ENCODE results near the gene NCOA7.

NCOA7 gene

GRCh38 chr6:125855783-125856182 is 65.0 kb downstream of the NCOA7 start:
- FAIRE-seq (no peak), DNase-seq (ENCODE audit: insufficient read length, low spot score) (no peak)
- TF ChIP-seq TAF1 (IDR thresholded peaks at IDR 0.05; ENCODE audit: low read depth, low read length) (no peak), POLR2A (IDR thresholded peaks at IDR 0.05; ENCODE audit: low read depth, low read length) (no peak), POU2F2 (IDR thresholded peaks at IDR 0.05; ENCODE audit: low read depth, low read length) (no peak), SPI1 (IDR thresholded peaks at IDR 0.05; ENCODE audit: low read depth, low read length) (no peak), POLR2AphosphoS5 (IDR thresholded peaks at IDR 0.05; ENCODE audit: low read depth, low read length) (no peak), PAX5 (IDR thresholded peaks at IDR 0.05; ENCODE audit: insufficient read depth, low read length, severe bottlenecking) (no peak)

- no peak for FAIRE-seq
- TF ChIP-seq POLR2AphosphoS5 (IDR thresholded peaks at IDR 0.05; ENCODE audit: low read depth, low read length) = no peak
- no peak for TF ChIP-seq SPI1 (IDR thresholded peaks at IDR 0.05; ENCODE audit: low read depth, low read length)
- no peak for TF ChIP-seq POU2F2 (IDR thresholded peaks at IDR 0.05; ENCODE audit: low read depth, low read length)
- no peak for TF ChIP-seq POLR2A (IDR thresholded peaks at IDR 0.05; ENCODE audit: low read depth, low read length)
- no peak for TF ChIP-seq TAF1 (IDR thresholded peaks at IDR 0.05; ENCODE audit: low read depth, low read length)
Measured at GRCh38 chr6:125857846-125858245, 67.1 kb downstream of the NCOA7 start.

GRCh38 chr6:125858427-125859320 is 67.9 kb downstream of the NCOA7 start:
- TF ChIP-seq TAF1 (IDR thresholded peaks at IDR 0.05; ENCODE audit: low read depth, low read length) = no peak
- no peak for TF ChIP-seq POLR2A (IDR thresholded peaks at IDR 0.05; ENCODE audit: low read depth, low read length)
- TF ChIP-seq SPI1 (IDR thresholded peaks at IDR 0.05; ENCODE audit: low read depth, low read length) = no peak
- TF ChIP-seq POU2F2 (IDR thresholded peaks at IDR 0.05; ENCODE audit: low read depth, low read length) = no peak
- TF ChIP-seq POLR2AphosphoS5 (IDR thresholded peaks at IDR 0.05; ENCODE audit: low read depth, low read length) = no peak
- no peak for TF ChIP-seq PAX5 (IDR thresholded peaks at IDR 0.05; ENCODE audit: insufficient read depth, low read length, severe bottlenecking)
- DNase-seq (ENCODE audit: insufficient read length, low spot score) (peak; percentile 10), FAIRE-seq (peak; percentile 72)

More at GRCh38 chr6:125857846-125858245, 67.1 kb downstream of the NCOA7 start:
- DNase-seq (ENCODE audit: insufficient read length, low spot score) = no peak

- DNase-seq (ENCODE audit: insufficient read length, low spot score) = no peak
- TF ChIP-seq SPI1 (IDR thresholded peaks at IDR 0.05; ENCODE audit: low read depth, low read length) (no peak), TAF1 (IDR thresholded peaks at IDR 0.05; ENCODE audit: low read depth, low read length) (no peak), POLR2A (IDR thresholded peaks at IDR 0.05; ENCODE audit: low read depth, low read length) (no peak), POLR2AphosphoS5 (IDR thresholded peaks at IDR 0.05; ENCODE audit: low read depth, low read length) (no peak), PAX5 (IDR thresholded peaks at IDR 0.05; ENCODE audit: insufficient read depth, low read length, severe bottlenecking) (no peak), POU2F2 (IDR thresholded peaks at IDR 0.05; ENCODE audit: low read depth, low read length) (no peak)
- FAIRE-seq = no peak
Measured at GRCh38 chr6:125859727-125860126, 69.0 kb downstream of the NCOA7 start.

GRCh38 chr6:125863023-125863422 is 72.3 kb downstream of the NCOA7 start:
- no peak for DNase-seq (ENCODE audit: insufficient read length, low spot score)
- FAIRE-seq = no peak
- TF ChIP-seq POU2F2 (IDR thresholded peaks at IDR 0.05; ENCODE audit: low read depth, low read length) (no peak), TAF1 (IDR thresholded peaks at IDR 0.05; ENCODE audit: low read depth, low read length) (no peak), SPI1 (IDR thresholded peaks at IDR 0.05; ENCODE audit: low read depth, low read length) (no peak), POLR2AphosphoS5 (IDR thresholded peaks at IDR 0.05; ENCODE audit: low read depth, low read length) (no peak), PAX5 (IDR thresholded peaks at IDR 0.05; ENCODE audit: insufficient read depth, low read length, severe bottlenecking) (no peak), POLR2A (IDR thresholded peaks at IDR 0.05; ENCODE audit: low read depth, low read length) (no peak)

- FAIRE-seq = peak; percentile 43
- DNase-seq (ENCODE audit: insufficient read length, low spot score) = no peak
- TF ChIP-seq POLR2A (IDR thresholded peaks at IDR 0.05; ENCODE audit: low read depth, low read length) = no peak
- no peak for TF ChIP-seq POU2F2 (IDR thresholded peaks at IDR 0.05; ENCODE audit: low read depth, low read length)
- no peak for TF ChIP-seq POLR2AphosphoS5 (IDR thresholded peaks at IDR 0.05; ENCODE audit: low read depth, low read length)
- TF ChIP-seq TAF1 (IDR thresholded peaks at IDR 0.05; ENCODE audit: low read depth, low read length) = no peak
- no peak for TF ChIP-seq PAX5 (IDR thresholded peaks at IDR 0.05; ENCODE audit: insufficient read depth, low read length, severe bottlenecking)
Measured at GRCh38 chr6:125865015-125865414, 74.3 kb downstream of the NCOA7 start.

- FAIRE-seq (no peak), DNase-seq (ENCODE audit: insufficient read length, low spot score) (no peak)
- TF ChIP-seq POLR2AphosphoS5 (IDR thresholded peaks at IDR 0.05; ENCODE audit: low read depth, low read length) (no peak), SPI1 (IDR thresholded peaks at IDR 0.05; ENCODE audit: low read depth, low read length) (no peak), POLR2A (IDR thresholded peaks at IDR 0.05; ENCODE audit: low read depth, low read length) (no peak), POU2F2 (IDR thresholded peaks at IDR 0.05; ENCODE audit: low read depth, low read length) (no peak), PAX5 (IDR thresholded peaks at IDR 0.05; ENCODE audit: insufficient read depth, low read length, severe bottlenecking) (no peak), TAF1 (IDR thresholded peaks at IDR 0.05; ENCODE audit: low read depth, low read length) (no peak)
Measured at GRCh38 chr6:125866433-125866832, 75.7 kb downstream of the NCOA7 start.

- no peak for FAIRE-seq
- TF ChIP-seq POLR2A (IDR thresholded peaks at IDR 0.05; ENCODE audit: low read depth, low read length) (no peak), PAX5 (IDR thresholded peaks at IDR 0.05; ENCODE audit: insufficient read depth, low read length, severe bottlenecking) (no peak), SPI1 (IDR thresholded peaks at IDR 0.05; ENCODE audit: low read depth, low read length) (no peak), POU2F2 (IDR thresholded peaks at IDR 0.05; ENCODE audit: low read depth, low read length) (no peak), POLR2AphosphoS5 (IDR thresholded peaks at IDR 0.05; ENCODE audit: low read depth, low read length) (no peak), TAF1 (IDR thresholded peaks at IDR 0.05; ENCODE audit: low read depth, low read length) (no peak)
- DNase-seq (ENCODE audit: insufficient read length, low spot score) = no peak
Measured at GRCh38 chr6:125867483-125867942, 76.8 kb downstream of the NCOA7 start.

GRCh38 chr6:125868252-125868651 is 77.5 kb downstream of the NCOA7 start:
- DNase-seq (ENCODE audit: insufficient read length, low spot score) (no peak), FAIRE-seq (no peak)
- no peak for TF ChIP-seq SPI1 (IDR thresholded peaks at IDR 0.05; ENCODE audit: low read depth, low read length)
- no peak for TF ChIP-seq PAX5 (IDR thresholded peaks at IDR 0.05; ENCODE audit: insufficient read depth, low read length, severe bottlenecking)
- no peak for TF ChIP-seq POLR2A (IDR thresholded peaks at IDR 0.05; ENCODE audit: low read depth, low read length)
- no peak for TF ChIP-seq TAF1 (IDR thresholded peaks at IDR 0.05; ENCODE audit: low read depth, low read length)
- TF ChIP-seq POLR2AphosphoS5 (IDR thresholded peaks at IDR 0.05; ENCODE audit: low read depth, low read length) = no peak
- TF ChIP-seq POU2F2 (IDR thresholded peaks at IDR 0.05; ENCODE audit: low read depth, low read length) = no peak

All from GM12891 (cell line).